Left lung (tissue), 10 donors: ENCODE data around the gene FAM171A1. TPM values are rescaled to one million over a fixed set of nuclear protein-coding genes. Genes with fewer than 3 reads are reported as not detected.

Experiments
- ATAC-seq: fragments of 200-7000 bp; cut with Tn5 transposase; one replicate; pipeline ENCODE4 v1.9.1; 2020; ENCODE audit warnings: moderate library complexity
- DNase-seq, 4 donors: peaks; one replicate each; pipeline ENCODE4 v3.0.0-alpha.2; 2013 to 2020
- H3K27ac ChIP-seq, 2 donors: fragments of 200-600 bp; sonication (generic) in 1 of 2; one replicate each; pipeline versions ENCODE4 v1.5.0 to v1.8.0; 2020 to 2021
- H3K27me3 ChIP-seq, 2 donors: fragments of 200-600 bp; sonication (generic) in 1 of 2; one replicate each; pipeline versions ENCODE4 v1.5.0 to v1.8.0; 2020 to 2021
- H3K36me3 ChIP-seq, 2 donors: fragments of 200-600 bp; sonication (generic) in 1 of 2; one replicate each; pipeline versions ENCODE4 v1.5.0 to v1.8.0; 2020 to 2021
- H3K4me1 ChIP-seq, 2 donors: fragments of 200-600 bp; one replicate each; pipeline ENCODE4 v1.8.0; 2021
- H3K4me3 ChIP-seq, 2 donors: fragments of 200-600 bp; sonication (generic) in 1 of 2; one replicate each; pipeline versions ENCODE4 v1.5.0 to v1.8.0; 2020 to 2021; ENCODE audit warnings: mild to moderate bottlenecking in 1 of 2
- H3K9me3 ChIP-seq, 2 donors: fragments of 200-600 bp; sonication (generic) in 1 of 2; one replicate each; pipeline versions ENCODE4 v1.5.0 to v1.8.0; 2020 to 2021
- CTCF ChIP-seq, 2 donors: fragments of 200-600 bp; sonication (generic) in 1 of 2; IDR thresholded peaks; one replicate each; pipeline versions ENCODE4 v1.5.0 to v1.8.0; 2021; ENCODE audit warnings: antibody characterized with exemption in 2 of 2
- intact Hi-C, 2 donors: fragments of 100-400 bp; cut with DNase I; formaldehyde crosslinking; loops; one replicate each; pipeline versions ENCODE4 v1.11.2 to v1.14.2; 2022
- polyA plus RNA-seq, 6 donors: library from polyadenylated mRNA; unstranded; fragments of 120-200 nt; gene quantifications; one replicate each; pipeline ENCODE4 v1.2.1, GENCODE V29; 2013; ENCODE audit not compliant: insufficient read length in 6 of 6
- total RNA-seq, 2 donors: library from RNA; stranded (reverse); fragmentation: NEBNext Ultra II Directional; extraction: Animal tissue kit (Norgen Biotek cat#: 25700); gene quantifications; one replicate each; pipeline ENCODE4 v1.2.1, GENCODE V29; 2021
- donor health status: DM: no; HTN: yes; CAD: no.
- donor health status: DM: no; HTN: no; CAD: no.

Gene FAM171A1
- total and polyA plus RNA-seq, 8 donors, result 13.2 to 77.7 (median 65.1) TPM

GRCh38 chr10:15300697-15301096 is 70.4 kb downstream of the FAM171A1 start:
- ATAC-seq, result no peak
- TF ChIP-seq CTCF (IDR thresholded peaks at IDR 0.05), result no peak

GRCh38 chr10:15300145-15300544 is 70.9 kb downstream of the FAM171A1 start:
- ATAC-seq (no peak), DNase-seq (no peak)
- Histone ChIP-seq H3K27ac (no peak overlapping the region), H3K4me3 (no peak overlapping the region), H3K27me3 (no peaks in the 10 kb centered on the region), H3K36me3 (no peaks in the 10 kb centered on the region), H3K9me3 (no peaks in the 10 kb centered on the region), H3K4me1 (peaks cover 0 to 3% of the 10 kb centered on the region in 2 donors)
- intact Hi-C loops, result no loop called here
- TF ChIP-seq CTCF (IDR thresholded peaks at IDR 0.05), result no peak

More at GRCh38 chr10:15300697-15301096, 70.4 kb downstream of the FAM171A1 start:
- Histone ChIP-seq H3K9me3 (no peaks in the 10 kb centered on the region), H3K4me3 (no peak overlapping the region), H3K36me3 (no peaks in the 10 kb centered on the region), H3K27me3 (no peaks in the 10 kb centered on the region), H3K27ac (no peak overlapping the region), H3K4me1 (no peaks in the 10 kb centered on the region)
- no peak for DNase-seq
- intact Hi-C loops, result no loop called here

GRCh38 chr10:15296701-15297100 is 74.4 kb downstream of the FAM171A1 start:
- no peak for DNase-seq

DNA sequence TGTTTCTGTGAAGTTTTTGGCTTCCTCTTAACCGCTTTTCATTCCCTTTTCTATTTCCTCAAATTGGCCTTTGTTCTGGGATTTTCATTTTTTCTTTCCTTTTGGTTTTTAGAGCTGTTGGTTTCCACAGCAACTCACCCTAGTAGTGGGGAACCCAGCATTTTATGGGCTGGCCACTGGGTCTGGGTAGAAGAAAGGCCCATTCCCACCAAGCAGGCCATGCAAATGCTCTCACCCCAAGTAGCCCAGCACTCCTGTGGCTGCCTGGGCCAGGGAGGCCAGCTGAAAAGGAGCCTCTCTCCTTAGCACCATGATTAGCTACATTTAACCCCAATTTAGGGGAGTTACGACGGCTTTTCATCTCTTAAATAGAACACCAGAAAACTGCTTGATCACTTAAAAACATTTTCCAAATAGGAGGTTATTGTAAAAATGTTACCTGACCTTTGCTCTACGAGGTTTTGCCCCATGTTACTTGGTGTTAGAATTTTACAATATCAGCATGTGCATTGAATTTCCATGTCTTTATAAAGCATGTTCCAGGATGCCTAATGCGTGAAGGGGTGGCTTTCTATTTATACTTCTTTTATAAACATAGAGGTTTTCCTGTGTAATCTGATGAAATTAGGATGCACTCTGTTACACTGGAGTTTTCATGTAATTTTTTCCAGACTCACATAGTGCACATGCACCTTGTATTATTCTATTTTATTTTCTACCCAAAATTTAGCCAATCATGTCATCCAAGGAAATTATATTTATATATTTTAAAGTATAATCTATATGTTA is 75.4 kb downstream of the FAM171A1 start:
- ATAC-seq, result no peak
- TF ChIP-seq CTCF (IDR thresholded peaks at IDR 0.05), result no peak
- intact Hi-C loops, result no loop called here

More at GRCh38 chr10:15296701-15297100, 74.4 kb downstream of the FAM171A1 start:
- intact Hi-C loops, result no loop called here
- Histone ChIP-seq H3K4me1 (peaks cover 0 to 3% of the 10 kb centered on the region in 2 donors), H3K27me3 (no peaks in the 10 kb centered on the region), H3K9me3 (no peaks in the 10 kb centered on the region), H3K27ac (no peak overlapping the region), H3K36me3 (no peaks in the 10 kb centered on the region), H3K4me3 (no peak overlapping the region)
- no peak for TF ChIP-seq CTCF (IDR thresholded peaks at IDR 0.05)
- no peak for ATAC-seq

GRCh38 chr10:15293862-15294842 is 76.9 kb downstream of the FAM171A1 start:
- intact Hi-C loops, result no loop called here
- no peak for TF ChIP-seq CTCF (IDR thresholded peaks at IDR 0.05)
- Histone ChIP-seq H3K9me3 (no peaks in the 10 kb centered on the region), H3K27ac (no peak overlapping the region), H3K4me1 (peaks cover 0 to 3% of the 10 kb centered on the region in 2 donors), H3K36me3 (no peaks in the 10 kb centered on the region), H3K4me3 (no peak overlapping the region), H3K27me3 (no peaks in the 10 kb centered on the region)
- ATAC-seq, result no peak
- DNase-seq, result no peak

More for the DNA sequence above, 75.4 kb downstream of the FAM171A1 start:
- H3K4me3 ChIP-seq, result no peak overlapping the region
- no peak for DNase-seq
- no peaks in the 10 kb centered on the region for H3K36me3 ChIP-seq
- no peaks in the 10 kb centered on the region for H3K27me3 ChIP-seq
- H3K27ac ChIP-seq, result no peak overlapping the region
- no peaks in the 10 kb centered on the region for H3K9me3 ChIP-seq
- peaks cover 0 to 3% of the 10 kb centered on the region in 2 donors for H3K4me1 ChIP-seq
